Activated CD8-positive, alpha-beta memory T cell treated with anti-CD3 and anti-CD28 coated beads, Interleukin-2, amount 50 U/mL, for 24 hours (primary cell): ENCODE results near the gene ZNF425.
"Not testable (repeated sequence)": the region's sequence is repeated elsewhere in the genome, so short reads cannot be mapped to it uniquely, and the experiment has no call there.

ENCODE experiments used
- DNase-seq: peaks from one replicate; pipeline ENCODE4 v3.0.0-alpha.2; 2020; ENCODE audit errors: extremely low read depth

Gene ZNF425

GRCh38 chr7:149125863-149126661 lies at the start of gene ZNF425:
Gene ZNF425 (minus strand): TSS chr7:149126324. CDS start chr7:149126213, 111 bp downstream.
- DNase-seq = peak; percentile 81

- DNase-seq = no peak
Observed at GRCh38 chr7:149175150-149175549, 49.0 kb upstream of the ZNF425 start.

- DNase-seq = no peak
Observed at GRCh38 chr7:149172534-149172920, 46.4 kb upstream of the ZNF425 start.

GRCh38 chr7:149171892-149172533 lies 45.9 kb upstream of the ZNF425 start:
- DNase-seq = no peak

- no peak for DNase-seq
Observed at GRCh38 chr7:149166630-149167352, 40.7 kb upstream of the ZNF425 start.

GRCh38 chr7:149166142-149166541 lies 40.0 kb upstream of the ZNF425 start:
- no peak for DNase-seq

- no peak for DNase-seq
Observed at GRCh38 chr7:149161241-149161848, 35.2 kb upstream of the ZNF425 start.

- DNase-seq = no peak
Observed at GRCh38 chr7:149156898-149157297, 30.8 kb upstream of the ZNF425 start.

GRCh38 chr7:149154056-149154455 lies 27.9 kb upstream of the ZNF425 start:
- no peak for DNase-seq

- DNase-seq = no peak
Observed at GRCh38 chr7:149153346-149153745, 27.2 kb upstream of the ZNF425 start.

- DNase-seq = no peak
Observed at GRCh38 chr7:149150981-149151380, 24.9 kb upstream of the ZNF425 start.

GRCh38 chr7:149147752-149148653 lies 21.9 kb upstream of the ZNF425 start:
- no peak for DNase-seq

GRCh38 chr7:149147072-149147751 lies 21.1 kb upstream of the ZNF425 start, which contains the start of gene ZNF398:
Gene ZNF398 (plus strand): TSS chr7:149147453. CDS start chr7:149147743, 290 bp downstream.
- no peak for DNase-seq

- DNase-seq = no peak
Observed at GRCh38 chr7:149145031-149145845, 19.1 kb upstream of the ZNF425 start.

GRCh38 chr7:149144436-149144922 lies 18.4 kb upstream of the ZNF425 start:
- not testable (repeated sequence) for DNase-seq

GRCh38 chr7:149141893-149142292 lies 15.8 kb upstream of the ZNF425 start:
- no peak for DNase-seq

GRCh38 chr7:149140831-149141230 lies 14.7 kb upstream of the ZNF425 start:
- DNase-seq = no peak

- no peak for DNase-seq
Observed at GRCh38 chr7:149136118-149136517, 10.0 kb upstream of the ZNF425 start.

GRCh38 chr7:149133028-149133710 lies 7.0 kb upstream of the ZNF425 start:
- DNase-seq = no peak
